HL-60 (cell line): ENCODE results near the gene ACOX3.

Experiments
- CTCF ChIP-seq: IDR thresholded peaks from one replicate; pipeline ENCODE4 v1.5.1; 2011; ENCODE audit warnings: low read length, control low read depth, inconsistent platforms; ENCODE audit not compliant: insufficient read depth
- GABPA ChIP-seq: IDR thresholded peaks from 2 replicates; pipeline ENCODE4 v1.6.1; 2012; ENCODE audit warnings: low read depth
- POLR2AphosphoS5 ChIP-seq: IDR thresholded peaks from 2 replicates; pipeline ENCODE4 v1.6.1; 2012; ENCODE audit warnings: low read depth
- REST ChIP-seq: IDR thresholded peaks from 2 replicates; pipeline ENCODE4 v1.6.1; 2012; ENCODE audit warnings: low read depth; ENCODE audit not compliant: insufficient replicate concordance
- SPI1 ChIP-seq: IDR thresholded peaks from 2 replicates; pipeline ENCODE4 v1.6.1; 2012; ENCODE audit warnings: low read depth, mild to moderate bottlenecking, borderline replicate concordance

GRCh38 chr4:8398347-8398746, 42.2 kb downstream of the ACOX3 start:
- no peak for TF ChIP-seq CTCF
- no peak for TF ChIP-seq GABPA
- no peak for TF ChIP-seq SPI1
- no peak for TF ChIP-seq POLR2AphosphoS5
- TF ChIP-seq REST: no peak
